ENCODE measurements around the gene USP14. TPM values are rescaled to one million over a fixed set of nuclear protein-coding genes. Genes with fewer than 3 reads are reported as not detected.

Gene USP14
- total RNA-seq, 1 donor from 2014 or later: 92.4 TPM

- no peak for TF ChIP-seq CTCF (IDR thresholded peaks at IDR 0.05; ENCODE audit: partially characterized antibody, unreplicated experiment)
- no peak overlapping the region for H3K27ac Mint-ChIP-seq (ENCODE audit: unreplicated experiment)
- peaks cover 8% of the 10 kb centered on the region for H3K9me3 Mint-ChIP-seq (ENCODE audit: unreplicated experiment)
- DNase-seq: no peak
- H3K36me3 Mint-ChIP-seq (ENCODE audit: unreplicated experiment): peaks cover 14% of the 10 kb centered on the region
- no peaks in the 10 kb centered on the region for H3K27me3 Mint-ChIP-seq (ENCODE audit: unreplicated experiment)
- H3K4me1 Mint-ChIP-seq (ENCODE audit: low read depth, unreplicated experiment): no peaks in the 10 kb centered on the region
- H3K4me3 Mint-ChIP-seq (ENCODE audit: unreplicated experiment): no peak overlapping the region
Observed at GRCh38 chr18:220708-221107, 62.4 kb downstream of the USP14 start.

- H3K36me3 Mint-ChIP-seq (ENCODE audit: unreplicated experiment): peaks cover 5% of the 10 kb centered on the region
- no peak for DNase-seq
- TF ChIP-seq CTCF (IDR thresholded peaks at IDR 0.05; ENCODE audit: partially characterized antibody, unreplicated experiment): no peak
- no peaks in the 10 kb centered on the region for H3K9me3 Mint-ChIP-seq (ENCODE audit: unreplicated experiment)
- H3K4me1 Mint-ChIP-seq (ENCODE audit: low read depth, unreplicated experiment): no peaks in the 10 kb centered on the region
- H3K27me3 Mint-ChIP-seq (ENCODE audit: unreplicated experiment): no peaks in the 10 kb centered on the region
- no peak overlapping the region for H3K4me3 Mint-ChIP-seq (ENCODE audit: unreplicated experiment)
- no peak overlapping the region for H3K27ac Mint-ChIP-seq (ENCODE audit: unreplicated experiment)
Observed at GRCh38 chr18:225745-226144, 67.4 kb downstream of the USP14 start.

GRCh38 chr18:227374-227773, 69.0 kb downstream of the USP14 start:
- H3K4me1 Mint-ChIP-seq (ENCODE audit: low read depth, unreplicated experiment): no peaks in the 10 kb centered on the region
- no peak overlapping the region for H3K4me3 Mint-ChIP-seq (ENCODE audit: unreplicated experiment)
- DNase-seq: no peak
- H3K36me3 Mint-ChIP-seq (ENCODE audit: unreplicated experiment): peaks cover 5% of the 10 kb centered on the region
- no peaks in the 10 kb centered on the region for H3K27me3 Mint-ChIP-seq (ENCODE audit: unreplicated experiment)
- TF ChIP-seq CTCF (IDR thresholded peaks at IDR 0.05; ENCODE audit: partially characterized antibody, unreplicated experiment): no peak
- no peaks in the 10 kb centered on the region for H3K9me3 Mint-ChIP-seq (ENCODE audit: unreplicated experiment)
- H3K27ac Mint-ChIP-seq (ENCODE audit: unreplicated experiment): no peak overlapping the region

DNA sequence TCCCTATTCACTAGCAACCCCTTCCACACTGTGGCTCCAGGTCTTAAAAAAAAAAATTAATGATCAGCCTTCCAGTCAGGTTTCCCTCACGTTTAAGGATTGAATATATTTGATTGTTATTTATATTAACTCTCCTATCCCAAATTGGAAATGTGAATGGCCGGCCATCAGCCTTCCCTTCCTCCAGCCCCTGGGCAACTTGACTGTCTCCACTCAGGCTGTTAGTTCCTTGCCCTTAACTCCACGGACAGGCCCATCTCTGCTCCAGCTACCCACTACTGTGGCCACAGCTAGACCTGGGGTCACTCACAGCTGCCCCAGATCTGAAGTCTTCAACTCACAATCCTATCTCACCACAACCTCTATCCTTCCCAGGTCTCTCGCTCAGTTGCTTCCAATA, 69.5 kb downstream of the USP14 start:
- Mint-ChIP-seq H3K27ac (ENCODE audit: unreplicated experiment) (no peak overlapping the region), H3K9me3 (ENCODE audit: unreplicated experiment) (no peaks in the 10 kb centered on the region), H3K4me3 (ENCODE audit: unreplicated experiment) (no peak overlapping the region), H3K27me3 (ENCODE audit: unreplicated experiment) (no peaks in the 10 kb centered on the region), H3K36me3 (ENCODE audit: unreplicated experiment) (peaks cover 5% of the 10 kb centered on the region), H3K4me1 (ENCODE audit: low read depth, unreplicated experiment) (no peaks in the 10 kb centered on the region)
- DNase-seq: no peak
- TF ChIP-seq CTCF (IDR thresholded peaks at IDR 0.05; ENCODE audit: partially characterized antibody, unreplicated experiment): no peak

GRCh38 chr18:228586-228985, 70.2 kb downstream of the USP14 start:
- peaks cover 5% of the 10 kb centered on the region for H3K36me3 Mint-ChIP-seq (ENCODE audit: unreplicated experiment)
- DNase-seq: no peak
- no peak overlapping the region for H3K27ac Mint-ChIP-seq (ENCODE audit: unreplicated experiment)
- no peak for TF ChIP-seq CTCF (IDR thresholded peaks at IDR 0.05; ENCODE audit: partially characterized antibody, unreplicated experiment)
- no peak overlapping the region for H3K4me3 Mint-ChIP-seq (ENCODE audit: unreplicated experiment)
- H3K4me1 Mint-ChIP-seq (ENCODE audit: low read depth, unreplicated experiment): no peaks in the 10 kb centered on the region
- no peaks in the 10 kb centered on the region for H3K9me3 Mint-ChIP-seq (ENCODE audit: unreplicated experiment)
- no peaks in the 10 kb centered on the region for H3K27me3 Mint-ChIP-seq (ENCODE audit: unreplicated experiment)
